GM21529 (cell line): ENCODE measurements around the gene SEMA4C.

Source experiments
- ATAC-seq: cut with Tn5 transposase; IDR thresholded peaks from one replicate; pipeline ENCODE4 v1.9.1; 2021; ENCODE audit not compliant: unreplicated experiment

The SEMA4C gene

DNA sequence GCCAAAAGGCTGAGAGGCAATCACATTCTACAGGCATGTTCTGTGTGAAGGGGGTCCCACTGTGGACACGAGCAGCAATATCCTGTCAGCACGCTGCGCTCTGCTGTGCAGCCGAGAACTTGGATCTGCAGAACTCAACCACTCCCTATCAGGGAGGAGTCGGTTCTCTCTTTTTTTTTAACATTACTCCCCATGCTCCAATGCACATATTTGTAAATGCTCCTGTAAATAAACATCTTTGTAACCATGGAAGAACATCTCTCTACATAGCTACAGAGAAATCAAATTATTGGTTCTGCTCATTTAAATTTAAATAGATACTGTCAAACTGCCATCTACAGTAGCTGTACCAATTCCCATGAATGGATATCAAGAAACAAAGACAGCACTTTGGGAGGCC is 23.1 kb downstream of the SEMA4C start:
- no peak for ATAC-seq

DNA sequence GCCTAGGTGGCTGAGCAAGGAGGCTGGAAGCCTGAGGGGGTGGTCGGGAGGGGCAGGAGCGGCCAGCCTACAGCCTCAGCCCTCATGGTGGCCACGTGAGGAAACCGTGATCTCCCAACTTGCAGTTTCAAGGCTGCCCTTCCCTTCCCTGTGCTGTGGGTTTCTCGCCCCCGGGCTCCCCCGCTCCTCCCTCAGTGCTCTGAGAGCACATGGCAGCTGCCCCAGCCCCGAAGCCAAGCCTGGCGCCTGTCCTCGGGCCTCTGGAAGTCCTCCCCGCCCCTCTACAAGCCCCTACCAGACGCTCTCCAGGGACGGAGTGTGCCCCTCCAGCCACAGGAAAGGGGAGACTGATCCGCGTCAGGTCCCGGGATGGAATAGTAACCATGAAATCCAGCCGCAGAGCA is 25.5 kb downstream of the SEMA4C start:
- no peak for ATAC-seq

DNA sequence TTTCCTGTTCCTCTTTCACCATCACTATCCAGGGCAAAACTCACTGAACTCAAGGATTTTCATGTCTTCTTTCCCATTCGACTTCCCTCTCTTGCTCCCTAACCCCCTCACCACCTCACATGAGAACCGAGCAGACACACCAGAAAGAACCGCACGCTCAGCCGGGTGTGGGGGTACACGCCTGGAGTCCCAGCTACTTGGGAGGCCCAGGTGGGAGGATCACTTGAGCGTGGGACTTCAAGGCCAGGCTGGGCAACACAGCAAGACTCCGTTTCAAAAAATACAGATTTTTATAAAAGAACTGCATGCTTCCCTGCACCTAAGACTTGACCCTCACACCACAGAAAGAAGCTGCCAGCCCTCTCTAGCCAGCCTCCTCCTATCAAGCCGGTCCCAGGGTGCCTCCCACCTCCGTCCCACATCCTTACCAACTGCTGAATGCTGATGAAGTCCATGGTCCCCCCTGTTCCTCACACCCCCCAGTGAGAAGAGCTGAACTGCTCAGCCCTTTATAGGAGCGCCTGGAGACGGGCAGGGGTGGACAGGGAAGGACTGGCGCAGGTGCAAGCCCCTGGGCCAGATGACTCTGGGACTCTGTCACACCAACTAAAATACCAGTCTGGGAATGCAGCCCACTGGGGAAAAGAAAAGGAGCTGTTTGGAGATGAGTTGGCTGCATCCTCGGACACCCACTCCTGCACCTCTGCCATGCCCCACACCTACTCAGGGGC is 26.2 kb downstream of the SEMA4C start, which contains the start of gene ANKRD23:
Gene ANKRD23, minus strand, starts transcription at position 484 of the 731 bp plus-strand sequence. Its CDS starts 29 bp downstream, at position 455.
- ATAC-seq: no peak

DNA sequence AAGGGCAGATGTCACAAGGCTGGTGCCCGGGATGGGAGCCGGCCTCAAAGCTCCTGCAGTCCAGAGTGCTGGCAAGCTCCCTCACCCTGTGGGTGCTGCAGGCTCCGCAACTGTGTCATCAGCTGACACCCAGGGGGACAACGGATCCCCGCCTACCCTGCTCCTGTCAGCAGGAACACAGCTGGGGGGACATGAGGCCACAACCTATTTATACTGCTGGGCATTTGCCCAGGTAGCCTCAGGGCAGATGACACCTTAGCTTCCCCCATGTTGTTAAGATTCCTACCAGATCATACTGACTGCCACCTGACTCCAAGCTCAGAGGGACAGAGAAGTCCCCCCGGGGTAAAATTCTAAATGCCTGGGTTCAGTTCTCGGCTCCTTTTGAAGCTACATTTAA is 27.3 kb downstream of the SEMA4C start:
- no peak for ATAC-seq

DNA sequence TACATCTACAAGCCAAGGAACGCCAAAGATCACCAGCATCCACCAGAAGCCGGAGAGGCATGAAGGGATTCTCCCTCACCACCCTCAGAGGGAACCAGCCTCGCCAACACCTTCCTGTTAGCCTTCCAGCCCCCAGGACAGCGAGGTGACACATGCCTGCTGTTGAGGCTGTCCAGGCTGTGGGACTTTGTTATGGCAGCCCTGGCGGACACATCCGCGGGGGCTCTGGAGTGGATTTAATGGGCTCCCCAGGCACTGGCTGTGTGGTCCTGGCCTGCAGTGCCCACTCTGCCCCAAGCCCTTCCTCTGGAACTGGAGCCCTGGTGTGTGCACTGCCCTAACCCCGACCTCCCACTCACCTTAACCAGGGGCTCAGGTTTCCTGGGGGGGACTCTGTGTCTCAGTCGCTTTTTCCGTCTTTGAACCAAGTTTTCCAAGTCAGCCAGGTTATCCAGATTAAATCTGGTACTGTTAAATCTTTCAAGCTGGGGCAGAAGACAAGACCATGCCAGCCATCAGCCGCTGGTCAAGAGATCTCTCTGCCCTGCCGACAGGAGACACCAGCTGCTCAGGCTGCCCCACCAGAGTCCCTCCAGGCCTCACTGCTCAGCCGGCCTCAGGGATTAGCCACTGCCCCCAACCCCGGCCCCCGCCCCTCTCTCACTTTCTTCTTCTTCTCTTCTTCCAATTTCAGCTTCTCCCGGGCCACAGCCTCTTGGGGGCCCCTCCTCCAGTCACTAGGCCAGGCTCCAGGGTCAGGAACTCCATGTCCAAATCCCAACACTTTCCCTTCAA is 28.0 kb downstream of the SEMA4C start:
- ATAC-seq: no peak

DNA sequence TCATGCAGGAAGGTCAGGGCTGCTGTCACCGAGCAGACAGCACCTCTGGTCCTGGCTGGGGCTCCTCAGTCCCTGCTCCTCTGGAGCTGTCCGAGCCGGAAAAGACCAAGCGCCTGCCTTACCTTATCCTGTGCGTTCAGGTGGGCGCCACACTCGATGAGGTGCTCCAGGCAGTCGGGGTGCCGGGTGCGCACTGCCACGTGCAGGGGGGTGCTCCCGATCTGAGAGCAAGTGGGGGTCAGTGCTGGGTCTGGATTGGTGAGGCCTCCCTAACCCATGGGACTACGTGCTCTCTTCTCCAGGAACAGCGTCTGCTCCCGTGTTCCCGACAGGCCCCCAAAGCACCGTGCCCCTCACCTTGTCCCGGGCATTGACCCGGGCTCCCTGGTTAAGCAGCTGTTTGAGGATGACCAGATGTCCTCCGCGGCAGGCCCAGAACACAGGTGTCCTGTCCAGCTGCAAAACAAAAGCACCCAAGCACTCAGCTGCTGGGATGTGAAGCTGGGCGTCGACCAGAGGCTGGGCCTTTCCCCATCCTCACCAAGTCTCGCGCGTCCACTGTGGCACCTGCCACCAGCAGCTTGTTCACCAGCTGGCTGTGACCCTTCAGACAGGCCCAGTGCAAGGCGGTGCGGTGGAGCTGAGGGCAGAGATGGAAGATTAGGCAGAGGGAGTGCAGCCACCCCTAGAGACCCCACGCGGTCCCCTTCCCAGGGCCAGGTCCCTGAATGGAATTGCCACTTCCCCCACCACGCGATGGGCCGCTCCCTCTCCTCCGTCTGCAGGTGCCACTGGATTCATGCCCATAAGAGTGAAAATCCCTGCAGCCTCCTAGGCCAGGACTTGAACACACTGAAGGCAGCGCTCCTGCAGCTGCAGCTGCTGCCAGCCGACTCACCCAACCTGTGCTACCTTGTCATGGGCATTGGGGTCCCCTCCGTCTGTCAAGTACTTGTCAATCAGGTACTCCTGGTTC is 29.7 kb downstream of the SEMA4C start:
- ATAC-seq: no peak

DNA sequence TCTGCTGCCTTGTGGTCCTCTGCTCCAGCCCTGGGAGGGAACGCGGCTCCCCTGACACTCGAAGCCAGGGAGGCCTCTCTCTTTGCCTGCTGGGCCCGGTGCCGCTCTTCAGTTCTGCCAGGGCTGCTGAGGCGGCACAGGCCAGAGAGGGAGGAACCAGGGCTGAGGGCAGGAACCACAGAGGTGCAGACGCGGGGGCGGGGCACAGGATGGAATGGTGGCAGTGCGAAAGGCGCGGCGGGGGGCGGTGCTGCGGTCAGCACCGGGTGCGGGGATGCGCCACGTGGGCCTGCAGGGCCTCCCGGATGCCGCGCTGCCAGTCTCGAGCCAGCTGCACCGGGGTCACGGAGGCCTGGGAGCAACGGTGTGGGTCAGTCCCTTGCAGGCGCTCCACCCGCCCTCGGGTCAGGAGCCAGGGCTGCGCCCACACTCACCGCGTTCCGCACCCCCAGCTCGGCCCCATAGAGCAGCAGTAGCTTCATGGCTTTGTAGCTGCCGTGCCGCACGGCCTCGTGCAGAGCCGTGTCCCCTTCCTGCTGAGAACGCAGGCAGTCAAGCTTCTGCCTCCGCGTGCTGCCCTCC is 30.5 kb downstream of the SEMA4C start:
- peak; percentile 65 for ATAC-seq

DNA sequence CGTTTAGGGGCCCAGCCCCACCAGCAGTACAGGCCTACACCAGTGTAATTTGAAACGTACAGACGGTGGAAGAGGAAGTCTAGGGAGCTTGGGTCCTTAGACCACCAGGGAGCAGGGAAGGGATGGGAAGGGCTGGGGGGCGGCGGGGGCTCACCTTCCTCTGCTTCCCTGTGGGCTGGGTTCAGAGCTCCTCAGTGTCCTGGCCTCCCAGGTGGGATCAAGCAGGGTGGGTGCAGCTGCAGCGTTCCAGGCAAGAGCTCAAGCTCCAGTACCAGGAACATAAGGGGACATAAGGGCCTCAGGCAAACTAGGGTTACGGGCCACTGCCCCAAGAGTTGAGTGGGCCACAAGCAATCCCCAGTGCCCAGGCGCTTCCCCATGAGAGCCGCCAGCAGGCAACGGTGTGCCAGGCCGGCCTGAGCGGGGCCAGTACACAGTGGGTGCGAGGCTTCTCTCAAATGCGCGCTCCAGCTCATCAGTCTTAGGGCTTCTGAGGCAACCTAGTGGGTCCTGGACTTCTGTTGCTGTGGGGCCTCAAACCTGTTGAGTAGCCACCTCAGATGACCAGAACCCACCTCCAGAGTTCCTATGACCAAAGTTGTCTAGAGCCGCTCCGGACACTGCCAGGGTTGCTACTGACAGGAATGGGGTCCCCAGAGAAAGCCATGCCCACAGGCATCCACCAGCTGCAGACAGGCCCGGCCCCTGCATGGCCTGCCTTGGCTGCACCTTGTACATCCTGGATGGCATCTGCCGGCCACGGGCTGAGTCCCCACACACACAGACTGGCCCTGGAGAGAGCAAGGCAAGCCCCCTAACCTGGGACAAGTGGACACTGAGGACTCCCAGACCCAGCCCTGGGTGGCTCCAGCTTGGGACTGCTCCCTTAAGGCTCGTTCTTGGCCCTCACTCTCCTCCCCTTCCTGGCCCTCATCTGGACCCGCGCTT is 31.3 kb downstream of the SEMA4C start:
- no peak for ATAC-seq

DNA sequence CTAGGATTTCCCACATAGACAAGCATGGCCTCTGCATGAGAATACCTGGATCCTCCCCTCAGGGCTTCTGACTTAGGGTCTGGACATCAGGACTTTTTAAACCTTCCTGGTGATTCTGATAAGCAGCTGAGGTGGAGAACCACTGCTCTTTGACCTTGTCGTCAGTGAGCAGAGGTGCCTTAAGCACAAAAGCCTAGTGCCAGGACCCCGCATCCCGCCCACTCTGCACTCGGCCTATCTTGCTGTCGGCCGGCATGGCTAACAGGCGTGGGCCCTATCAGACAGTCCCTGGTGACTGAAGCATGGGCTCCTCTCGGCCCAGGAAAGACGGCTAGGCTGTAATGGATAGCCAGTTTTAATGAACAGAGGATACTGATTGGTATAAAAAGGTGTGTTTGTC is 32.3 kb downstream of the SEMA4C start:
- no peak for ATAC-seq

DNA sequence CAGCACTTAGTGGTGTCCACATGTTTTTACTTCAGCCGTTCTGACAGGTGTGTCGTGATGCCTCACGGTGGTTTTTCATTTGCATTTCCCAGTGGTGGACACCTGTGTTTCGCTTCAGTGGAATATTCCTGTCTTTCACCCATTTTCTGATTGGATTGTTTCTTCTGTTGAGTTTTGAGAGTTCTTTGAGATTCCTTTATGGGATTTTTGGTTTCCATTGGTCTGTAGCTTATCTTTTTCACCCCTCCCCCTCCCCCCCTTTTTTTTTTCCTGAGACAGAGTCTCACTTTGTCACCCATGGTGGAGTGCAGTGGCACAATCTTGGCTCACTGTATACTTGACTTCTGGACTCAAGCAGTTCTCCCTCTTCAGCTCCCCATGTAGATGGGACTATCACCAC is 34.0 kb downstream of the SEMA4C start:
- no peak for ATAC-seq

DNA sequence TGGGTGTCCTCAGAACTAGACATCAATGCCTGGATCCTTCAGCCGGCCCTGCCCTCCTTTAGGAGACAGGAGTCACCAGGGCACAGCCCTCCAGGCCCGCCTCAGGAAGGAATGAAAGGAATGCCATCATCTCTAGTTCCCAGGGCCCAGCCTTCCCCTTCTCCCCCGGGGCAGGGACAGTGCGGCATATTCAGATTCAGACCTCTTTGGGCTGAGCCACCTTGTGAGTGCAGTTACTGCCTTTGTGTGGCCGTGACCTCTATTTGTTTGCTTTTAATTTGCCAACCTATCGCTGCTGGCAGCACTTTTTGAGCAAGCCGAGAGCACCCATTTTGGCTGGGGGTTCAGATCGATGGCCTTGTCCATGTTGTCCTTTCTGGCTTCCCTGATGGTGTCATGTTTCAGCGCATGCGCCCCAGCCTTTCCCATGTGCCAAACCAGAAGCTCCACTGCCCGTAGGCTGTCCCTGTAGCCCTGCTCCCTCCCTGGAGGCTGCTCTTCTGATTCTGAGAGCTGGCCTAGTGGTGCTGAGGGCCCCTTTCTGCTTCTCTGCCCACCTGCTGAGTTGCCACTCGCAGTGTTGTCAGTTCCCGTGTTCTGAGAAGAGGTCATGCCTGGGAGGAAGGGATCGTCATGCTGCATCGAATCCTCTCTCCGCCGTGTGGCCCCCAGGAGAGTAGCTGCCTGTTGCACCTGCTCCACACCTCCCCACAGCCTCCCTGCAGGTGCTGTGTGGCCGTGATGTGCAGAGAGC is 36.9 kb downstream of the SEMA4C start:
- ATAC-seq: no peak

DNA sequence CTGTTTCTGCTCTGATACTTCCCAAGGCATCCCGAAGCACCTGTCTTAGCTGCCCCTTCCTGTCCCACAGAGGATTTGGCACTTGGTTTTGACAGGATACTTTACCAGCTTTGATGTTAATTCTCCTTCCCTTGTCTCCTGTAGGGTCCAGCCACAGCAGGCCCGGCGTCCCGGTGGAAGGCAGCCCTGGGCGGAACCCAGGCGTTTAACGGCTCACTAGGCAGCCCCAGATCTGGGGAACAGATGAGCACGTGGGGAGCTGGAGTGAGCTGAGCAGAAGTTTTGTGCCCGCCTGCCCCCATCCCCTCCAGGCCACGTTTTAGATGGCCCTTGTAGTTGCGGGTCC is 37.5 kb downstream of the SEMA4C start:
- ATAC-seq: no peak

DNA sequence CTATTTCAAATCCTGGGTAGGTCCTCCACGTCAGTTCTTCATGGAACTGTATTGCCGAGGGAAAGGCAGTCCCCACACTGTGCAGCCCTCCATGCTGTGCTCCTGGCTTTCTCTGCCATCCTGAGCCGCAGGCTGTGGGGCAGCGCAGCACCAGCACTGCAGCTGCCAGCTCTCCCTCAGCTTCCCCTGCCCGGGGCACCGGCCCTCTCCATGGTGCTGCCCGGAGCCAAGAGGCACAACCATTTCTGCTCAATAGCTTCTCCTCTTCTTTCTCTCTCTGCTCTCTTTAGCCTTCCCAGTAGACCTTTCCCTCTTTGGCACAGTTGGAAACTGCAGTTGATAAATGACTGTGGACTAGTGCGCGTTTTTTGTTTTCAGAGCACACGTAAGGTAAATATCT is 38.2 kb downstream of the SEMA4C start:
- ATAC-seq: no peak

DNA sequence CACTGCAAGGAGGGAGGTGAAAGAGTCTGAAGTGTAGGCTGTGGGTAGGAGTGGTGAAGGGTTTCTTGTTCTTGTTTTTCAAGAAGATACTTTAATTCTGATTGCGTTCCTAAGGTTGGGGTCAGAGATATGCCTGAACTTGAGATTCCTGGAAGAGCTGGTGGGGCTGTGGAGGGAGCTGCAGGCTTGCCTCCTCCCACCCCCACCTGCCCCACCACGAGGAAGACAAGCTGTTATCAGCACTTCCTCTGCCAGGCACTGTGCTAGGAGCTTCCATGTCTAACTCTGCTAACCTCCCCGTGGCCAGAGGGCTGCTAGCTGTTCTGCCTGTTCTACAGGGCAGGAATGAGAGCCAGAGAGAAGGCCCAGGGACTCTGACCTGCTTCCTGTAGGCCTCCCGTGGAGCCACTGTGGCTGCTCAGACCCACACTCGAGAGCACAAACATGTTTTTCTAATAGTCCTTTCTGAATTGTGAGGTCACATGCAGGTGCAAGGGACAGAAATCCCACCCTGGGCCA is 39.8 kb downstream of the SEMA4C start:
- ATAC-seq: no peak

DNA sequence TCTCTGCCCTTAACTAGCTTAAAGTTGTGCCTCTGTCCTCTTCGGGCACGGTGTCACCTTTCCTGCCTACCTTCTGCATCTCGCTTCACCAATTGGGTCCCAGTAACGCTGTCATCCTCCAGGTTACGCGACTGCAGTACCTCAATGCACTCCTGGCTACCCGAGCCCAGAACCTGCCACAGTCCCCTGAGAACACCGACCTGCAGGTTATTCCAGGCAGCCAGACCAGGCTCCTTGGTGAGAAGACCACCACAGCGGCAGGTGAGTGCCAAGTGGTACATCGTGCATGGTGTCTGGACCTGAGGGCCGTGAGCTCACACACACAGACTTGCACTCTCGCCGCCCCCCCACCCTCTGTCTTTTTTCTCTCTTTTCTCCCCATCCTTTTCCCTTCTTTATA is 41.0 kb downstream of the SEMA4C start:
- no peak for ATAC-seq

DNA sequence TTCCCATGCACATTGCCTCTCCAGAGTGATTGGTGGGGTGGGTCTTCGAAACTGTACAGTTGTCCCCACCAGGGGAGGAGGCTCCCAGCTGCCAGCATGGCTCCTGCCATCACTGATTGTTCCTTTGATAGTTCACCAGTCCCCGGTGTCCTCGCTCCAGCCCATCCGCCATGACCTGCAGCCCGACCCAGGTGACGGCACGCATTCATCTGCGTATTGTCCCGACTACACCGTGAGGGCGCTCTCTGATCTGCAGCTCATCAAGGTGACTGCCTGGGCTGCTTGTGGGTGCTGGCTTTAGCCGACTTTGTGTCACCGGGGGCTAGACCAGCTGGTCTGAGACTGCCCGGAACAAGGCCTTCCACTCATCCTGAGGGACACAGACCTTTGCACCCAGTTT is 41.4 kb downstream of the SEMA4C start:
- no peak for ATAC-seq

DNA sequence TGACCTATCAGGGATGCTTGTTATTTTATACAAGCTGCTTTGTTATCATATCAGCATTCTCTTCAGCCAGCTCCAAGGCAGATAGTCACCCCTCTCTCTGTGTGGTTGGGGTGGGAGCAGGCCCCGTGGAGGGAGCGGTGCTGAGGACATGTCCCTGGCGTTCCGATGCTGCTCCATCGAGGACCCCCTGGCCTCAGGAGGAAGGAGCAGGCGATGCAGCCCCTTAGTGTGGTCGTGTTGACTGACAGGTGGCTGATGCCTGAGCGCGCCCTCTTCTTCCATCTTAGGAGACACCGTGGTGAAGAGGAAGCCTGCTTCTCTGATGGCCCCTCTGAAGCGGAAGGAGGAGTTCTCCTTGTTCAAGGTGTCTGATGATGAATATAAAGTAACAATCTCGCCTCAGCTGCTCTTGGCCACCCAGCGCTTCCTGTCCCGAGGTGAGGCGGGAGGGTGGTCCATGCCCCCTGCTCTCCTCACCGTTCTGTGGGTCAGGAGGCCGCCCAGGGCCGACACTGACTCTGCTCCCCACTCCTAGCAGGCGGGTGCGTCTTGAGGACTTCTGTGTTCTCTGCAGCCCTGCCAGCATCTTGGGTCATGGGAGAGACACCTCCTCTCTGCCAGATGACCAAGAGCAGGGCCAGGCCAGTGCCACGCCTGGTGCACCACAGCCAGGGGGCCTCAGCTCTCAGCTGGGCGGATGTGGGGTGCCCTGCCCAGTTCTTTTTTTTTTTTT is 43.2 kb downstream of the SEMA4C start:
- ATAC-seq: no peak

DNA sequence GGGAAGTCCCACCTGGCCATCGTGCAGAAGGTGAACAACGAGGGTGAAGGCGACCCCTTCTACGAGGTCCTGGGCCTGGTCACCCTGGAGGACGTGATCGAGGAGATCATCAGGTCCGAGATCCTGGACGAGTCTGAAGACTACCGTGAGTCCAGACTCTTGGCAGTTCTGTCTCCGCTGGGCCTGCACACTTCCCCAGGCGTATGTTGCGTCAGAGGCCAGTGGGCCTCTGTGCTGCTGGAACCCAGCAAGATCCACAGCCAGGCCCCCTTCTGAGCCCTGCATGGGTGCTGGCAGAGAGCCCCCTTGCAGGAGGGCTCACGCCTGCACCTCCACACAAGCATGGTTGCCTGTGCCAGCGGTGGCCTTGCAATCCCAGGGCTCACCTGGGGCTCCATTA is 44.8 kb downstream of the SEMA4C start:
- no peak for ATAC-seq
